ENCODE measurements around the gene HTR3D.

HTR3D gene

DNA sequence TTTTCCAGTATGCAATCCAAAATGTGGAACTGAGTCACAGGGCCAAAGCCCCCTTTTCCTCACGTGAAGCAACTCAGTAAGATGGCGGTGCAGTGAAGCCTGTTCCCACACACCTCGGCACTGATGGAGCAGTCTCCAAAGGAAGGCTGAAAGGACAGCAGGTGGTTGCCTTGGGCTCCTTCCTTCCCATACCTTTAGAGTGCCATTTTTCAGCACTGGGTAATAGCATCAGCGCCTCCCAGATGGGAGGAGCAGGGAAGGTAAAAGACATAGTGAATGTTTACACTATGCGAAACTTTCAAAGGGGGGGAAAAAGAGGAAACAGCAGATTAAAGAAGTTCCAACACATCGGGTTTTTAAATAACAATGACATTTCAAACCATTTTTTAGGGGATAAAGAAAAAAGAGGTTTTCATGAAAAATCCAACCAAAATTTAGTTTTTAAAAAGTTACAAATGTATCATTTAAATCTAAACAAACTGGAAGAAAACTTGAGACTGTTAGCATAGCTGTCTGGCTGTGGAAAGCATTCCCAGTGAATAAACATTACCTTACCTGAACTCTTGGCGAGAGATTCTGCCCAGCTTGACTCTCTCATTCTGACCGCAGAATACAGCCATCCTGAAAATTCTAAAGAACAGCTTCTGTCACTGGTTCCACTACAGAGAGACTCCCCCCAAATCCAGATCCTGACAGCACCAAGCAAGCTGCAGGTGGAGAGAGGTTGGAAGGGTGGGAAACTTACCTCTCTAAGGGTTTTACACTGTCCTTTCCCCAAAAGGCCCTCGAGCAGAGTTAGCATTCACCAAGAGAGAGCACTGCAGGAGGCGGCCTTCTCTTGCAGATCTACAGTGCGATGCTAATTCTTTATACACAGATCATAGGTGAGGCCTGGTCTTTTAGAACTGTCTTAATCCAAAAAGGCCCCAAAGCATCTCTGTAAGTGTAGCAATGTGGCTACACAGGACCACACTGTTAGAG, 46.5 kb upstream of the HTR3D start:
- TF ChIP-seq SNAI2 (CRISPR knock-in tag; IDR thresholded peaks at IDR 0.05): no peak
- peak; percentile 18; the same call in 2 of the 3 replicates for ATAC-seq

DNA sequence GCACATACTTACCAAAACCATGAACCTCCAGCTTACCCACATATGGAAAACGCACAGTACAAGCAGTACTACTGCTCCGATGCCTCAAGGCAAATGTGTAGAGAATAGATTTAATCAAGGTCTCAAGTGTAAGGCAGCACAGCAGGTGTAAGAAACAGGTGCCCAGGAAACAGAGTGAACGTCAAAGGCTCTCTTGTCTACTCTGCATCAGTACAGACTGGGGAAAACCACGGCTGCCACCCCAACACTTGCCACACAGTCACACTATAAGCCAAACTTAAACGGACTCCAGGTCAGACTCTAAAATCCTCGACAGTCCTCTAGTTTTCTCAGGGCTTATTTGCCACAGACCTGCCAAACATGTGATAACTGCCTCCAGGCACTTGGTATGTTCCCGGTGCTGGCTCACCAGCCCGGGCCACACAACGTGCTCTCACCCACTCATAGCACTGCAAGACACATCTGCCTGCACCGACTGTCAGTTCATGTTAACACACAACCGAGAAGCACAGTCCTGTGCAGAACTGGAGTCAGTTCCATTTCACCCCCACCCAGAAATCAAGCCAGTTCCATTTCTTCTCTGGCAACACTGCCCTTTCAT, 44.4 kb upstream of the HTR3D start:
- no peak for ATAC-seq

DNA sequence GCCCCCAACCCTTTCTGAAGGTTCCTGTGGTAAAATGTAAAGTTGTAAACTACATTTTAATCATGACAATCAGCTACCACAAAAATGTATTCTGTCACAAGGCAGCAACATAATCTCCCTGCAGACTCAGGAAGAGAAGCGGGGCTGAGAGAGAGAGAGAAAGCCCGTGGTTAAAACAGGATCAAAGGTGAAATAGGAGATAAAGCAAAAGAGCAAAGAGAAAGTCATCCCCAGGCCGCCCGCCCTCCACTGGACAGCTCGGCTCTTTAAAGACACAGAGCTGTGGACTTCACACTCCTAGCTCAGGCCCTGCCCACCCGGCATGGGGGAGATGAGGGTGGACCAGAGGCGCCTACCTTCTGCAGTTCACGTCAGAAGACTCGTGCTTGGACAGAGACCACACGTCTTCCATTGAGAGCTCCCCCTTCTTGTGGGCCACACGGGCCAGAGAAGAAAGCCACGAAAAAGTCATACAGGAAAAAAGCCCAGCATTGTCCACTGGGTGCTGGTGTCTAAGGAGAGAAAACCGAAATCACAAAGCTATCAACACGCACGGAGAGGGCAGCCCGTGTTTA, 43.2 kb upstream of the HTR3D start:
- ATAC-seq: no peak; the same call in 2 of the 3 replicates
- TF ChIP-seq, protein P1, sequence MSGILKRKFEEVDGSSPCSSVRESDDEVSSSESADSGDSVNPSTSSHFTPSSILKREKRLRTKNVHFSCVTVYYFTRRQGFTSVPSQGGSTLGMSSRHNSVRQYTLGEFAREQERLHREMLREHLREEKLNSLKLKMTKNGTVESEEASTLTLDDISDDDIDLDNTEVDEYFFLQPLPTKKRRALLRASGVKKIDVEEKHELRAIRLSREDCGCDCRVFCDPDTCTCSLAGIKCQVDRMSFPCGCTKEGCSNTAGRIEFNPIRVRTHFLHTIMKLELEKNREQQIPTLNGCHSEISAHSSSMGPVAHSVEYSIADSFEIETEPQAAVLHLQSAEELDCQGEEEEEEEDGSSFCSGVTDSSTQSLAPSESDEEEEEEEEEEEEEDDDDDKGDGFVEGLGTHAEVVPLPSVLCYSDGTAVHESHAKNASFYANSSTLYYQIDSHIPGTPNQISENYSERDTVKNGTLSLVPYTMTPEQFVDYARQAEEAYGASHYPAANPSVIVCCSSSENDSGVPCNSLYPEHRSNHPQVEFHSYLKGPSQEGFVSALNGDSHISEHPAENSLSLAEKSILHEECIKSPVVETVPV (CRISPR knock-in tag; IDR thresholded peaks at IDR 0.05): no peak

More for the DNA sequence above, 44.4 kb upstream of the HTR3D start:
- TF ChIP-seq SNAI2 (CRISPR knock-in tag; IDR thresholded peaks at IDR 0.05): no peak
- no peak for TF ChIP-seq ZFP30 (CRISPR knock-in tag; IDR thresholded peaks at IDR 0.05)
- TF ChIP-seq RARB (CRISPR knock-in tag; IDR thresholded peaks at IDR 0.05): no peak
- TF ChIP-seq OSR1 (CRISPR knock-in tag; IDR thresholded peaks at IDR 0.05): no peak
- TF ChIP-seq ZFP3 (CRISPR knock-in tag; IDR thresholded peaks at IDR 0.05): no peak
- TF ChIP-seq BACH2 (CRISPR knock-in tag; IDR thresholded peaks at IDR 0.05; ENCODE audit: borderline replicate concordance): no peak
- TF ChIP-seq PPARA (CRISPR knock-in tag; IDR thresholded peaks at IDR 0.05; ENCODE audit: borderline replicate concordance): no peak
- no peak for TF ChIP-seq ZNF8 (CRISPR knock-in tag; IDR thresholded peaks at IDR 0.05)

DNA sequence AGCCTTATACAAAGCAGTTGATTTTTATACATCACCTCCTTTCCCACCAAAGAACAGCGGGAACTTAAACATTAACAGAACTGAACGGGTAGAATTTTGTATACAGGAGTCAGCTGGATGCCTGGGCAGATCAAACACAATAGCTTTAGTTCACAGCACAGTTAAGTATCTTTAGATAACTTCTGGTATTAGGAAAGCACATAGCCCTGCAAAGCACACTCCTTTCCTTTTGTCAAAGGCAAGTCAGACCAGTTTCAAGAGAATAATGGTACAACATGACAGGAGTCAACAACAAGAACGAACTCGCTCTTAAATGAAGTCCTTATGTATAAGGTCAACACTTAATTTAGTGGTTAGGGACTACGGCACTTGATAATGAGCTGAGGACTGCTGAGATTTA, 40.1 kb upstream of the HTR3D start:
- ATAC-seq: no peak
- TF ChIP-seq ARNTL (CRISPR knock-in tag; IDR thresholded peaks at IDR 0.05; ENCODE audit: borderline replicate concordance, low read depth) (no peak), ZFP30 (CRISPR knock-in tag; IDR thresholded peaks at IDR 0.05) (no peak), RARB (CRISPR knock-in tag; IDR thresholded peaks at IDR 0.05) (no peak), ZNF70 (CRISPR knock-in tag; IDR thresholded peaks at IDR 0.05) (no peak), TOX (CRISPR knock-in tag; IDR thresholded peaks at IDR 0.05; ENCODE audit: borderline replicate concordance) (no peak), GLIS3 (CRISPR knock-in tag; IDR thresholded peaks at IDR 0.05) (no peak)
- TF ChIP-seq, protein P2, sequence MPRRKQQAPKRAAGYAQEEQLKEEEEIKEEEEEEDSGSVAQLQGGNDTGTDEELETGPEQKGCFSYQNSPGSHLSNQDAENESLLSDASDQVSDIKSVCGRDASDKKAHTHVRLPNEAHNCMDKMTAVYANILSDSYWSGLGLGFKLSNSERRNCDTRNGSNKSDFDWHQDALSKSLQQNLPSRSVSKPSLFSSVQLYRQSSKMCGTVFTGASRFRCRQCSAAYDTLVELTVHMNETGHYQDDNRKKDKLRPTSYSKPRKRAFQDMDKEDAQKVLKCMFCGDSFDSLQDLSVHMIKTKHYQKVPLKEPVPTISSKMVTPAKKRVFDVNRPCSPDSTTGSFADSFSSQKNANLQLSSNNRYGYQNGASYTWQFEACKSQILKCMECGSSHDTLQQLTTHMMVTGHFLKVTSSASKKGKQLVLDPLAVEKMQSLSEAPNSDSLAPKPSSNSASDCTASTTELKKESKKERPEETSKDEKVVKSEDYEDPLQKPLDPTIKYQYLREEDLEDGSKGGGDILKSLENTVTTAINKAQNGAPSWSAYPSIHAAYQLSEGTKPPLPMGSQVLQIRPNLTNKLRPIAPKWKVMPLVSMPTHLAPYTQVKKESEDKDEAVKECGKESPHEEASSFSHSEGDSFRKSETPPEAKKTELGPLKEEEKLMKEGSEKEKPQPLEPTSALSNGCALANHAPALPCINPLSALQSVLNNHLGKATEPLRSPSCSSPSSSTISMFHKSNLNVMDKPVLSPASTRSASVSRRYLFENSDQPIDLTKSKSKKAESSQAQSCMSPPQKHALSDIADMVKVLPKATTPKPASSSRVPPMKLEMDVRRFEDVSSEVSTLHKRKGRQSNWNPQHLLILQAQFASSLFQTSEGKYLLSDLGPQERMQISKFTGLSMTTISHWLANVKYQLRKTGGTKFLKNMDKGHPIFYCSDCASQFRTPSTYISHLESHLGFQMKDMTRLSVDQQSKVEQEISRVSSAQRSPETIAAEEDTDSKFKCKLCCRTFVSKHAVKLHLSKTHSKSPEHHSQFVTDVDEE (CRISPR knock-in tag; IDR thresholded peaks at IDR 0.05): no peak
- TF ChIP-seq, protein P3, sequence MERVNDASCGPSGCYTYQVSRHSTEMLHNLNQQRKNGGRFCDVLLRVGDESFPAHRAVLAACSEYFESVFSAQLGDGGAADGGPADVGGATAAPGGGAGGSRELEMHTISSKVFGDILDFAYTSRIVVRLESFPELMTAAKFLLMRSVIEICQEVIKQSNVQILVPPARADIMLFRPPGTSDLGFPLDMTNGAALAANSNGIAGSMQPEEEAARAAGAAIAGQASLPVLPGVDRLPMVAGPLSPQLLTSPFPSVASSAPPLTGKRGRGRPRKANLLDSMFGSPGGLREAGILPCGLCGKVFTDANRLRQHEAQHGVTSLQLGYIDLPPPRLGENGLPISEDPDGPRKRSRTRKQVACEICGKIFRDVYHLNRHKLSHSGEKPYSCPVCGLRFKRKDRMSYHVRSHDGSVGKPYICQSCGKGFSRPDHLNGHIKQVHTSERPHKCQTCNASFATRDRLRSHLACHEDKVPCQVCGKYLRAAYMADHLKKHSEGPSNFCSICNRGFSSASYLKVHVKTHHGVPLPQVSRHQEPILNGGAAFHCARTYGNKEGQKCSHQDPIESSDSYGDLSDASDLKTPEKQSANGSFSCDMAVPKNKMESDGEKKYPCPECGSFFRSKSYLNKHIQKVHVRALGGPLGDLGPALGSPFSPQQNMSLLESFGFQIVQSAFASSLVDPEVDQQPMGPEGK (CRISPR knock-in tag; IDR thresholded peaks at IDR 0.05; ENCODE audit: borderline replicate concordance): no peak
- TF ChIP-seq, protein P4, sequence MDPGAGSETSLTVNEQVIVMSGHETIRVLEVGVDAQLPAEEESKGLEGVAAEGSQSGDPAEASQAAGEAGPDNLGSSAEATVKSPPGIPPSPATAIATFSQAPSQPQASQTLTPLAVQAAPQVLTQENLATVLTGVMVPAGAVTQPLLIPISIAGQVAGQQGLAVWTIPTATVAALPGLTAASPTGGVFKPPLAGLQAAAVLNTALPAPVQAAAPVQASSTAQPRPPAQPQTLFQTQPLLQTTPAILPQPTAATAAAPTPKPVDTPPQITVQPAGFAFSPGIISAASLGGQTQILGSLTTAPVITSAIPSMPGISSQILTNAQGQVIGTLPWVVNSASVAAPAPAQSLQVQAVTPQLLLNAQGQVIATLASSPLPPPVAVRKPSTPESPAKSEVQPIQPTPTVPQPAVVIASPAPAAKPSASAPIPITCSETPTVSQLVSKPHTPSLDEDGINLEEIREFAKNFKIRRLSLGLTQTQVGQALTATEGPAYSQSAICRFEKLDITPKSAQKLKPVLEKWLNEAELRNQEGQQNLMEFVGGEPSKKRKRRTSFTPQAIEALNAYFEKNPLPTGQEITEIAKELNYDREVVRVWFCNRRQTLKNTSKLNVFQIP (CRISPR knock-in tag; IDR thresholded peaks at IDR 0.05; ENCODE audit: borderline replicate concordance, low read depth): no peak

DNA sequence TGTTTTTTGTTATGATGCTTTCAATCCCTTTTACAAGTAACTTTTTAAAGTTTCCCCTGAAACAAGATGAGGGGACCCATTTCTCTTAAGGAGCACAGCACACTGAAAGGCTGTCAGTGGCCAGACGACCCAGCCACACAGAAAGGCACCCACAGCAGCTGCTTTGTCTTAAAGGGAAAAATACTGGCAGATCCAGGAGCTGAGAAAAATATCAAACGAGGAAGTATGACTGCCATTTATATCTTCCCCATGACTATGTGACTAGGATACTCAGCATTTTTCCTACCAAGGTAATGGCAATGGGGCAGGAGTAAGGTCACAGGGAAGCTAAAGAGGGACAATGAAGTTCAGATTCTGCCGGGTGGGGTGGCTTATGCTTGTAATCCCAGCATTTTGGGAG, 29.8 kb upstream of the HTR3D start:
- no peak for ATAC-seq
- TF ChIP-seq BACH2 (CRISPR knock-in tag; IDR thresholded peaks at IDR 0.05; ENCODE audit: borderline replicate concordance): no peak
- TF ChIP-seq, protein P4 (CRISPR knock-in tag; IDR thresholded peaks at IDR 0.05; ENCODE audit: borderline replicate concordance, low read depth): no peak
- TF ChIP-seq PPARA (CRISPR knock-in tag; IDR thresholded peaks at IDR 0.05; ENCODE audit: borderline replicate concordance): no peak
- TF ChIP-seq, protein P1 (CRISPR knock-in tag; IDR thresholded peaks at IDR 0.05): no peak
- no peak for TF ChIP-seq ZNF70 (CRISPR knock-in tag; IDR thresholded peaks at IDR 0.05)
- no peak for TF ChIP-seq ARNTL (CRISPR knock-in tag; IDR thresholded peaks at IDR 0.05; ENCODE audit: borderline replicate concordance, low read depth)

Measured in SK-N-SH treated with all-trans-retinoic acid at 6 μM for 48 hours (cell line).